ENCODE measurements around the gene LARGE1. TPM values are rescaled to one million over a fixed set of nuclear protein-coding genes. Genes with fewer than 3 reads are reported as not detected.

Gene LARGE1
- total and polyA plus RNA-seq, 2 of the 13 experiments (the other 11 are each of a cell fraction or from before 2014, with no cell fraction given) = 8.4 to 11.0 TPM

DNA sequence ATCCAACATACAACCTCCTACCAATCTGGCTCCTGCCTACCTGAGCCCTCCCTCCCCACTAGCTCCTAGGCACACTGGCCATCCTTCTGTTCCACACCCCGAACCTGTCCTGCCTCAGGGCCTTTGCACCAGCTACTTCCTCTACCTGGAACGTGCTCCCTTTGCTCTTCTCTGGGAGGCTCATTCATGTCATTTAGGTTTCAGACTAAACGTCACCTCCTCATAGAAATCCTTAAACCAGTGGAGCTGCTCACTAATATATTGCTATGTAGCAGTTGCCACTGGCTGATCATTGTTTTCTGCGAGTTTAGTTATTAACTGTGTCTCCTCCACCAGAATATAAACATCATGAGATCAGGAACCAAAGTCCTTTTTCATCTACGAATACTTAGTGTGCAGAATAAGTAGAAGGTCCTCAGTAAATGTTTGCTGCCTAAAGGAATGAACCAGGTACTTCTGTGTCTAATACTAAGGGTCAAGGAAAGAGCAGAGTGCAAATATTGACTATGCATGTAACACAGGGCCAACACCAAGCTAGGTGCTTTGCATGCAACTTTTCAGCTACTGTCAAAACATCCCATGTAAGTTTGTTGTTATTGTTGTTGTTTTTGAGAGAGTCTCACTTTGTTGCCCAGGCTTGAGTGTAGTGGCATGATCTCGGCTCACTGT is 584.5 kb downstream of the LARGE1 start (continued):
- TF ChIP-seq HMGXB4 (CRISPR knock-in tag; IDR thresholded peaks at IDR 0.05; ENCODE audit: borderline replicate concordance in 1 of 2, low read depth in 1 of 2) (0 out of 4 replicates have a peak, but pooled peaks have one; percentile 31 to 37), YEATS2 (CRISPR knock-in tag; IDR thresholded peaks at IDR 0.05; ENCODE audit: borderline replicate concordance) (no peak; the same call in 1 of the 2 replicates), AGO1 (IDR thresholded peaks at IDR 0.05; ENCODE audit: low read depth, low read length, poor library complexity, severe bottlenecking) (no peak), YEATS4 (CRISPR knock-in tag; IDR thresholded peaks at IDR 0.05; ENCODE audit: borderline replicate concordance) (peak; percentile 56; the same call in 1 of the 2 replicates), ZIK1 (CRISPR knock-in tag; IDR thresholded peaks at IDR 0.05; ENCODE audit: borderline replicate concordance, low read depth) (no peak), SKI (IDR thresholded peaks at IDR 0.05; ENCODE audit: partially characterized antibody) (peak; percentile 77), IRF2 (CRISPR knock-in tag; IDR thresholded peaks at IDR 0.05) (peak; percentile 91), BRCA1 (CRISPR knock-in tag; IDR thresholded peaks at IDR 0.05) (peak; percentile 68; the same call in 1 of the 2 replicates), POGZ (CRISPR knock-in tag; IDR thresholded peaks at IDR 0.05) (peak; percentile 88), ZNF160 (CRISPR knock-in tag; IDR thresholded peaks at IDR 0.05) (peak; percentile 47; the same call in 1 of the 2 replicates), DZIP1 (CRISPR knock-in tag; IDR thresholded peaks at IDR 0.05) (no peak), KLF12 (CRISPR knock-in tag; IDR thresholded peaks at IDR 0.05; ENCODE audit: borderline replicate concordance) (no peak), RXRA (CRISPR knock-in tag; IDR thresholded peaks at IDR 0.05) (peak; percentile 85; the same call in 1 of the 2 replicates), ARID4A (CRISPR knock-in tag; IDR thresholded peaks at IDR 0.05; ENCODE audit: borderline replicate concordance) (no peak; the same call in 1 of the 2 replicates), ZBTB3 (CRISPR knock-in tag; IDR thresholded peaks at IDR 0.05; ENCODE audit: borderline replicate concordance, low read depth) (peak; percentile 25; the same call in 1 of the 2 replicates), ZNF232 (CRISPR knock-in tag; IDR thresholded peaks at IDR 0.05; ENCODE audit: borderline replicate concordance) (no peak)
- TF ChIP-seq, protein P1, sequence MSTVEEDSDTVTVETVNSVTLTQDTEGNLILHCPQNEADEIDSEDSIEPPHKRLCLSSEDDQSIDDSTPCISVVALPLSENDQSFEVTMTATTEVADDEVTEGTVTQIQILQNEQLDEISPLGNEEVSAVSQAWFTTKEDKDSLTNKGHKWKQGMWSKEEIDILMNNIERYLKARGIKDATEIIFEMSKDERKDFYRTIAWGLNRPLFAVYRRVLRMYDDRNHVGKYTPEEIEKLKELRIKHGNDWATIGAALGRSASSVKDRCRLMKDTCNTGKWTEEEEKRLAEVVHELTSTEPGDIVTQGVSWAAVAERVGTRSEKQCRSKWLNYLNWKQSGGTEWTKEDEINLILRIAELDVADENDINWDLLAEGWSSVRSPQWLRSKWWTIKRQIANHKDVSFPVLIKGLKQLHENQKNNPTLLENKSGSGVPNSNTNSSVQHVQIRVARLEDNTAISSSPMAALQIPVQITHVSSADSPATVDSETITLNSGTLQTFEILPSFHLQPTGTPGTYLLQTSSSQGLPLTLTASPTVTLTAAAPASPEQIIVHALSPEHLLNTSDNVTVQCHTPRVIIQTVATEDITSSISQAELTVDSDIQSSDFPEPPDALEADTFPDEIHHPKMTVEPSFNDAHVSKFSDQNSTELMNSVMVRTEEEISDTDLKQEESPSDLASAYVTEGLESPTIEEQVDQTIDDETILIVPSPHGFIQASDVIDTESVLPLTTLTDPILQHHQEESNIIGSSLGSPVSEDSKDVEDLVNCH (CRISPR knock-in tag; IDR thresholded peaks at IDR 0.05) = no peak
